ENCODE data around the gene RAB9A.

Gene RAB9A

GRCh38 chrX:13747836-13748235 lies 58.9 kb downstream of the RAB9A start:
- no peak for DNase-seq (ENCODE audit: low read depth, low spot score)

GRCh38 chrX:13748486-13748885 lies 59.6 kb downstream of the RAB9A start:
- no peak for DNase-seq (ENCODE audit: low read depth, low spot score)

- no peak for DNase-seq (ENCODE audit: low read depth, low spot score)
Observed at GRCh38 chrX:13750204-13750603, 61.3 kb downstream of the RAB9A start.

GRCh38 chrX:13750812-13751211 lies 61.9 kb downstream of the RAB9A start:
- no peak for DNase-seq (ENCODE audit: low read depth, low spot score)

- no peak for DNase-seq (ENCODE audit: low read depth, low spot score)
Observed at GRCh38 chrX:13752141-13752540, 63.2 kb downstream of the RAB9A start.

- DNase-seq (ENCODE audit: low read depth, low spot score) = no peak
Observed at GRCh38 chrX:13752646-13753045, 63.7 kb downstream of the RAB9A start.

- no peak for DNase-seq (ENCODE audit: low read depth, low spot score)
Observed at GRCh38 chrX:13754765-13755164, 65.8 kb downstream of the RAB9A start.

- DNase-seq (ENCODE audit: low read depth, low spot score) = no peak
Observed at GRCh38 chrX:13755254-13755653, 66.3 kb downstream of the RAB9A start.

GRCh38 chrX:13756381-13756780 lies 67.5 kb downstream of the RAB9A start:
- DNase-seq (ENCODE audit: low read depth, low spot score) = no peak

- no peak for DNase-seq (ENCODE audit: low read depth, low spot score)
Observed at GRCh38 chrX:13759152-13759718, 70.3 kb downstream of the RAB9A start.

Data from brain pericyte (primary cell).